ENCODE data around the gene TCN2. TPM values are rescaled to one million over a fixed set of nuclear protein-coding genes. Genes with fewer than 3 reads are reported as not detected.
A peak's percentile ranks its signal among the peaks of the same experiment; 100 is the strongest.
"Not testable (repeated sequence)": the region's sequence is repeated elsewhere in the genome, so short reads cannot be mapped to it uniquely, and the experiment has no call there.

TCN2 gene
- under 1 TPM; 0.55 to 0.65 TPM for total RNA-seq
- 0.23 to 0.83 reads per million in 2 donors for total RNA-seq

DNA sequence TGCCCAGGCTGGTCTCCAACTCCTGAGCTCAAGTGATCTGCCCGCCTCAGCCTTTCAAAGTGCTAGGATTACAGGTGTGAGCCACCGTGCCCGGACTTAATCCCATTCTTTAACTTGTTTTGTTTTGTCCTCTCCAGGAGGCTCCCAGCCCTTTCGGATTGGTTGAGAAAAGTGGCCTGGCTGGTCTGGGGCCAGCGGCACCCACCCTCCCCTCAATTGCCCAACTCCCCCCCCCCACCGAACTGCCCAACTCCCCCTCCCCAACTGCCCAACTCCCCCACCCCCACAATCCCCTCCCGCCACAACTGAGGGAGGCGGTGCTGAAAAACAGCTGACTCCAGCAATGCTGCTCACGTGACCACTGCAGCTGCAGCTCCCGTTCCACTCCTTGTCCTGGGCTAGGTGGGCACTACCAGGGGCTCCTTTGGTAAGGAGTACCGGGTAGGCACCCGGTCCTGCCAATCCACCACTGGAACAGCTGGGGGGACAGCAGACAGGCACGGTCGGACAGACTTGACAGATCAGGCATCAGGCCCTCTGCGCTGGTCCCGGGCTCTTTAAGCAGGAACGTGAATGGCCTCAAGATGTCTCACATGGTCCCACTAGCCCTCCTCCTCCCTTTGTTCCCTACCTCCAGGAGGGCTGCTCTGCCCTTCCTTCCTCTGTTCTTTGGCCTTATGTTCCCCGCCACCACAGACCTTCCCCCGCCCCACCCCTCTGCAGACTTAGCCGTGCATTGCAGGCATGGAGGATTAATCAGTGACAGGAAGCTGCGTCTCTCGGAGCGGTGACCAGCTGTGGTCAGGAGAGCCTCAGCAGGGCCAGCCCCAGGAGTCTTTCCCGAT lies at the start of gene TCN2:
TCN2 (plus strand) TSS at position 720 of the 845 bp plus-strand sequence. CDS start 158 bp downstream, outside the sequence.
- peak; percentile 65 for ATAC-seq
- peaks cover 6% of the 10 kb centered on the region for H3K27me3 Mint-ChIP-seq
- H3K27ac Mint-ChIP-seq, result peak within 1 kb of the TSS; percentile 68
- no peaks in the 10 kb centered on the region for H3K9me3 ChIP-seq (ENCODE audit: control insufficient read depth, low read length, poor library complexity, severe bottlenecking)
- peaks cover 15% of the 10 kb centered on the region for H3K4me1 Mint-ChIP-seq
- H3K4me3 Mint-ChIP-seq, result peak within 1 kb of the TSS; percentile 90
- H3K36me3 Mint-ChIP-seq (ENCODE audit: low read depth), result no peaks in the 10 kb centered on the region
- no peak for DNase-seq

DNA sequence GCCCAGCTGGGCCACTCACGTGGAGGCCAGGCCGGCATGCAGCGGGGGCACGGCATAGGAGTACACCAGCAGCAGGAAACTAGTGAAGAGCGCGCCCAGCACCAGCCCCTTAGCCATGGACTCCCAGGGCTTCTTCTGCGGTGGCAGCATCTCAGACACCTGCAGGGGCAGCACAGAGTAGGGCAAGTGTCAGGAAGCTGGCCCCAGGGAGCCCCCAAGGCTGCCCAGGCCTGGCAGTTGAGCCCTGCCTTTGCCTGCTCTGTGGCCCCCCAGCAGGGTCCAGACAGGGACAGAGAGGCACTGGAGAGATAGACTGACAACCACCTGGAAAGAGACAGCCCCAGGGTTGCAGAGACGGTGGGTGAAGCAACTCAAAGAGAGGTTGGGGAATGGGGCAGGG lies 49.7 kb upstream of the TCN2 start:
- no peak for DNase-seq
- Mint-ChIP-seq H3K27me3 (no peaks in the 10 kb centered on the region), H3K27ac (no peak overlapping the region), H3K4me3 (no peak overlapping the region), H3K36me3 (ENCODE audit: low read depth) (no peaks in the 10 kb centered on the region), H3K4me1 (peaks cover 3% of the 10 kb centered on the region)
- ATAC-seq, result no peak
- no peaks in the 10 kb centered on the region for H3K9me3 ChIP-seq (ENCODE audit: control insufficient read depth, low read length, poor library complexity, severe bottlenecking)

DNA sequence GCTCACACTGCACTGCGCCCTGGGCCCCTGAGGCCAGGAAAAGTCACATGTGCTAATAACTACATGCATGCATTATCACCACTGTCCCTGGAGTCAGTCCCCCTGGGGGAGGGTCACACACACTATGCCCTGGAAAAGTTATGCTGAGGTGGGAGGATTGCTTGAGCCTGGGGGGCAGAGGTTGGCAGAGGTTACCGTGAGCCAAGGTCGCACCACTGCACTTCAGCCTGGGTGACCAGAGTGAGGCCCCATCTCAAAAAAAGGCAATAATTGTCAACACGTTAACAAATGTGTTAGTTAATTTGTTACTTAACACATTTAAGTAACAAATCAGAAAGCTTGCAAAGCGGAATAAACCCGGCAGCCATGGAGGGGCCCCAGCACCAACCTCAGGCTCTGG lies 47.1 kb upstream of the TCN2 start:
- no peak for DNase-seq
- no peaks in the 10 kb centered on the region for H3K4me1 Mint-ChIP-seq
- no peaks in the 10 kb centered on the region for H3K36me3 Mint-ChIP-seq (ENCODE audit: low read depth)
- H3K9me3 ChIP-seq (ENCODE audit: control insufficient read depth, low read length, poor library complexity, severe bottlenecking), result no peaks in the 10 kb centered on the region
- H3K27ac Mint-ChIP-seq, result no peak overlapping the region
- no peak overlapping the region for H3K4me3 Mint-ChIP-seq
- H3K27me3 Mint-ChIP-seq, result no peaks in the 10 kb centered on the region
- no peak for ATAC-seq

DNA sequence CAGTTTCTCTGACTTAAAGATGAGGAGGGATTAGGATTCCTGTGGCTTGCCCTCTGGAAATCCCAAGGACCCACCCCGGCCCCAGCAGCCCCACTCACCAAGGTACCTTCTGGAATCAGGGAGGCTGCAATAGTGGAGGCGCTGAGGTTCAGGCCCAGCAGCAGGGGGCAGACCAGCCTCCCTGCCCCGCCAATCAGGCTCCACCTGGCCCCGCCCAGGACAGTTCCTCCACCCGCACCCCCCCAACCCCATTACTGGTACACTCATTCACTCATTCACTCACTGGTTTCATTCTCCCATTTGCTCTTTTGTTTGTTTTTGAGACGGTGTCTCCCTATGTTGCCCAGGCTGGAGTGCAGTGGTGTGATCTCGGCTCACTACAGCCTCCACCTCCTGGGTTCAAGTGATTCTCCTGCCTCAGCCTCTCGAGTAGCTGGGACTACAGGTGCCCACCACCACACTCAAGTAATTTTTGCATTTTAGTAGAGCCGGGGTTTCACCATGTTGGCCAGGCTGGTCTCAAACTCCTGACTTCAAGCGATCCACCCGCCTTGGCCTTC lies 46.3 kb upstream of the TCN2 start:
- not testable (repeated sequence) for ATAC-seq, H3K27me3 Mint-ChIP-seq

DNA sequence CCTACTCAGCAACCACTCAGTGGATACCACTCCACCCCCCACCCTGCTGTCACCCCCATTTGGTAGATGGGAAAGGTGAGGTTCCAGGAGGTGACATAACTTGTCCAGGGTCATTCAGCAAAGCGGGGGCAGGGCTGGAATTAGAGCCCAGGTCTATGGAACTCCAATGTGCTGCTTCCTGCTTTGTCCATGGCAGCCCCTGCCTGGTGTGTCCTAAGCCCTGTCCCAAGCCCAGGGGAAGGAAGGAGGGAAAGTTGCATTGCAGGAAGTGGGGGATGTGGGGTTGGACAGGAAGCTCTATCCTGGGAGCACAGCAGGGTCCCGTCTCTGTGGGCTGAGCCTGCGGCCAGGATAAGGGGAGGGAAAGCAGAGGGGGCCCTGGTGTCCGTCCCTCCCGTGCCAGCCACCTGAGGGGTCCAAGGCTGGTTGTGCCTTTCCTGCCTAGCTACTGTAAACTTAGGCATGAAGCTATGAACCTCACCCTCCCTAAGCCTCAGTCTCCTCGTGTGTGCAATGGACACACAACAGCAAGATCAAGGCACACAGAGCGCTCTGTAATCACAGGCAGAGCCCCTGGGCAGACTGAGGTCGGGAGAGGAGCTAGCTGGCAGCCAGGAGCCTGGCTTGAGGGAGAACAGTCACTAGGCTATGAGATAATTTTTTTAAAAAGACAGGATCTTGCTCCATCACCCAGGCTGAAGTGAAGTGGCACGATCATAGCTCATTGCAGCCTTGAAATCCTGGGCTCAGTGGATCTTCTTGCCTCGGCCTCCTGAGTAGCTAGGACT lies 45.4 kb upstream of the TCN2 start:
- ATAC-seq, result no peak
- no peak for DNase-seq
- H3K27ac Mint-ChIP-seq, result no peak overlapping the region
- no peaks in the 10 kb centered on the region for H3K27me3 Mint-ChIP-seq
- H3K4me3 Mint-ChIP-seq, result no peak overlapping the region
- no peaks in the 10 kb centered on the region for H3K4me1 Mint-ChIP-seq
- no peaks in the 10 kb centered on the region for H3K36me3 Mint-ChIP-seq (ENCODE audit: low read depth)
- H3K9me3 ChIP-seq (ENCODE audit: control insufficient read depth, low read length, poor library complexity, severe bottlenecking), result no peaks in the 10 kb centered on the region

More for the DNA sequence above, 46.3 kb upstream of the TCN2 start:
- not testable (repeated sequence) for H3K4me1 Mint-ChIP-seq; H3K4me3 Mint-ChIP-seq; H3K9me3 ChIP-seq (ENCODE audit: control insufficient read depth, low read length, poor library complexity, severe bottlenecking); DNase-seq; H3K36me3 Mint-ChIP-seq (ENCODE audit: low read depth); H3K27ac Mint-ChIP-seq

DNA sequence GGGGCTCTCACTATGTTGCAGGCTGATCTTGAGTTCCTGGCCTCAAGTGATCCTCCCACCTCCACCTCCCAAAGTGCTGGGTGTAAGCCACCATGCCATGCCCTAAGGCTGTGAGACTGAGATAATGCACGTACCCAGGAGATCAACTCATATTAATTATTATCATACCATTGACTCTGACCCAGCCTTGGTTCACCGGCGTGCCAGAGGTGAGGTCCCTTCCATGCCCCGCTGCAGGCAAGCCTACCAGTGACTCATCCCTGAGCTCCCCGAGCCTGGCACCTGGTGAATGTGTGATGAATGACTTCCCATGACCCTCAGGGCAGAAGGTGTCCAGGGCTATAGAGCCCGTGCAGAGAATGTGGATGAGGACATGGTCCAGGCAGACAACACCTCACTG lies 44.6 kb upstream of the TCN2 start:
- Mint-ChIP-seq H3K27ac (no peak overlapping the region), H3K4me3 (no peak overlapping the region), H3K4me1 (no peaks in the 10 kb centered on the region), H3K36me3 (ENCODE audit: low read depth) (no peaks in the 10 kb centered on the region), H3K27me3 (peaks cover 2% of the 10 kb centered on the region)
- ATAC-seq, result no peak
- no peak for DNase-seq
- H3K9me3 ChIP-seq (ENCODE audit: control insufficient read depth, low read length, poor library complexity, severe bottlenecking), result no peaks in the 10 kb centered on the region

- Mint-ChIP-seq H3K4me3 (no peak overlapping the region), H3K27me3 (peaks cover 14% of the 10 kb centered on the region), H3K27ac (no peak overlapping the region)
Observed at GRCh38 chr22:30564045-30564760, 42.8 kb upstream of the TCN2 start.

GRCh38 chr22:30564761-30565119 lies 42.2 kb upstream of the TCN2 start:
- H3K27me3 Mint-ChIP-seq, result peaks cover 14% of the 10 kb centered on the region
- H3K27ac Mint-ChIP-seq, result no peak overlapping the region

More at GRCh38 chr22:30564045-30564760, 42.8 kb upstream of the TCN2 start:
- no peak for ATAC-seq
- Mint-ChIP-seq H3K36me3 (ENCODE audit: low read depth) (peaks cover under 1% of the 10 kb centered on the region), H3K4me1 (no peaks in the 10 kb centered on the region)
- DNase-seq, result no peak
- no peaks in the 10 kb centered on the region for H3K9me3 ChIP-seq (ENCODE audit: control insufficient read depth, low read length, poor library complexity, severe bottlenecking)

GRCh38 chr22:30565341-30565740 lies 41.6 kb upstream of the TCN2 start:
- Mint-ChIP-seq H3K4me1 (no peaks in the 10 kb centered on the region), H3K4me3 (no peak overlapping the region), H3K27me3 (peaks cover 14% of the 10 kb centered on the region), H3K36me3 (ENCODE audit: low read depth) (peaks cover 3% of the 10 kb centered on the region), H3K27ac (no peak overlapping the region)
- DNase-seq (no peak), ATAC-seq (no peak)
- no peaks in the 10 kb centered on the region for H3K9me3 ChIP-seq (ENCODE audit: control insufficient read depth, low read length, poor library complexity, severe bottlenecking)

More at GRCh38 chr22:30564761-30565119, 42.2 kb upstream of the TCN2 start:
- Mint-ChIP-seq H3K4me3 (no peak overlapping the region), H3K36me3 (ENCODE audit: low read depth) (peaks cover 3% of the 10 kb centered on the region), H3K4me1 (no peaks in the 10 kb centered on the region)
- ATAC-seq (no peak), DNase-seq (no peak)
- no peaks in the 10 kb centered on the region for H3K9me3 ChIP-seq (ENCODE audit: control insufficient read depth, low read length, poor library complexity, severe bottlenecking)

DNA sequence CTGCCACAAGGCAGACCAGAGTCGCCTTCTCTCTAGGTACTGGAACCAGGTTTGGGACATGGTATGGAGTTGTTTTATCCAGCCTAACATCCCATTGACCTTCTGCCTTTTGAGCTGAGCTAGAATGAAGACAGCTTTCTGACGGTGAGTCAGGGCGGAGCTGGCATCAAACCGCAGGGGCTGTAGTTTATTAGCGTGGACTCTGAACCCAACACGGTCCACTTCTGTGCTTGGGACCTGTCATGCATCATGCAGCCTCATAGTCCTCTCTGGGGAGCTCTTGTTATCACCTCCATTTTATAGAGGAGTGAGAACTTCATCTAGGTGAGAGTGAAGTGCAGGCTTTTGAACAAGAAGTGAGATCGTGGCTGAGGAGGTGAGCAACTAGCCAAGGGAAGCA lies 40.8 kb upstream of the TCN2 start:
- DNase-seq (no peak), ATAC-seq (no peak)
- peaks cover 14% of the 10 kb centered on the region for H3K27me3 Mint-ChIP-seq
- no peaks in the 10 kb centered on the region for H3K4me1 Mint-ChIP-seq
- no peak overlapping the region for H3K4me3 Mint-ChIP-seq
- H3K36me3 Mint-ChIP-seq (ENCODE audit: low read depth), result peaks cover 3% of the 10 kb centered on the region
- no peaks in the 10 kb centered on the region for H3K9me3 ChIP-seq (ENCODE audit: control insufficient read depth, low read length, poor library complexity, severe bottlenecking)
- no peak overlapping the region for H3K27ac Mint-ChIP-seq

DNA sequence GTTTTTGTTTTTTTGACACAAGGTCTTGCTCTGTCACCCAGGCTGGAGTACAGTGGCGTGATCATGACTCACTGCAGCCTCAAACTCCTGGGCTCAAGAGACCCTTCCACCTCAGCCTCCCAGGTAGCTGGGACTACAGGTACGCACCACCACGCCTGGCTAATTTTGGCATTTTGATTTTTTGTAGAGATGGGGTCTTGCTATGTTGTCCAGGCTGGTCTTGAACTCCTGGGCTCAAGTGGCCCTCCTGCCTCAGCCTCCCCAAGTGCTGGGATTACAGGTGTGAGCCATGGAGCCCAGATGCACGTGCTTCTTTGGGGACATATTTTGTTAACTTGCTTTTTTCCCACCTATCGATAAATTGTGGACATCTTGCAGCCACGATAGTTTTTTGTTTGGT lies 39.7 kb upstream of the TCN2 start:
- H3K27me3 Mint-ChIP-seq, result peaks cover 14% of the 10 kb centered on the region
- not testable (repeated sequence) for ATAC-seq; H3K4me3 Mint-ChIP-seq; DNase-seq; H3K27ac Mint-ChIP-seq; H3K36me3 Mint-ChIP-seq (ENCODE audit: low read depth); H3K9me3 ChIP-seq (ENCODE audit: control insufficient read depth, low read length, poor library complexity, severe bottlenecking); H3K4me1 Mint-ChIP-seq

DNA sequence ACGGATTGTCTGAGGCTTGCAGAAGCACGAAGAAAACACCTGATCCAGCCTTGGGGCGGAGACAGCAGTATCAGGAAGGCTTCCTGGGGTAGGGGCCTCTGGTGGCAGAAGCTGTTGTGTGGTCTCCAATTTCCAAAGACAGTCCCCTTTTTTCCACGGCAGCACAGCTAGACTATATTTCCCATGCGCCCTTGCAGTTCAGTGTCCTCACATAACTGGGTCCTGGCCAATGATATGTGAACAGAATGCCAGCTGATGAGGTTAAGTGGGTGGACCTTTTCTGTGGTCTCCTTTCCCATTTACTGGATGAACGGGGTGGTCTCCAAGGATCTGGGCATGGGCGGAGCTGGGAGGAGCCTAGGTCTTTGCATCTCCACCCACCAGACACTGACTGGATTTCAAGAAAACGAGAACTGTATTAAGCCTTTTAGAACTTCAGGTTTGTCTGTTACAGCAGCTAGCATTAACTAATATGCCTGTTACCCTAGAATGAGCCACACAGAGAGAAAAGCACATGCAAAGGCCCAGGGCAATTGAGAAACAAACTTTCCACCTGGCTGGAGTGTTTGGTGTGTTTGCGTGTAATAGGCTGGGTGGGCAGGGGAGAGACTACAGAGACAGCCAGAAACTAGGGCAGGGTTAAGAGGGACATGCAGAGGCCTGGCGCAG lies 38.7 kb upstream of the TCN2 start:
- no peaks in the 10 kb centered on the region for H3K9me3 ChIP-seq (ENCODE audit: control insufficient read depth, low read length, poor library complexity, severe bottlenecking)
- Mint-ChIP-seq H3K27ac (peak overlapping the region; percentile 69), H3K4me3 (no peak overlapping the region), H3K36me3 (ENCODE audit: low read depth) (peaks cover 3% of the 10 kb centered on the region), H3K27me3 (peaks cover 14% of the 10 kb centered on the region), H3K4me1 (no peaks in the 10 kb centered on the region)
- DNase-seq (no peak), ATAC-seq (no peak)

All from T-helper 17 cell (primary cell).